GM20000 (cell line): ENCODE data around the gene DIPK2B.

ENCODE experiments used
- DNase-seq: peaks from one replicate; pipeline ENCODE4 v3.0.0; 2012; ENCODE audit warnings: low spot score
- CTCF ChIP-seq: IDR thresholded peaks from 2 replicates; pipeline ENCODE4 v1.5.1; 2012; ENCODE audit warnings: mild to moderate bottlenecking, control low read depth; ENCODE audit errors: extremely low read depth, missing control alignments

DIPK2B gene

DNA sequence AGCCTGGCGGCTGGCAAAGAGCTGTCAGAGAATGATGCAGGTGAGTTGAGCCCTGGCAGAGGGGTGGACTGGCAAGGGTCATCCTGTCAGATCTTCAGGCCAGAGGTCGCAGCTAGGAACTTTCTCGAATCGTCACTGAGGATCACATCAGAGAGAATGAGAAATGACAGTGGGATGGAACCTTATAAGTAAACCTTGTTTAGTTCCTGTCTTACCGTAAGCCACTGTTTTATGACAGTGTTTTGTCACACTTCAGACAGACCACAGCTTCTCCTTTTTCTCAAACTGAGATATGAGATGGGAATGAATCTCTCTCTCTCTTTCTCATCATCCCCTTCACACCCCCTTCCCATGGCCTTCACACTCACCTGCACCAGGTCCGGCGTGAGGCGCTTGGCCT is 9.3 kb downstream of the DIPK2B start:
- no peak for DNase-seq
- TF ChIP-seq CTCF, result no peak

DNA sequence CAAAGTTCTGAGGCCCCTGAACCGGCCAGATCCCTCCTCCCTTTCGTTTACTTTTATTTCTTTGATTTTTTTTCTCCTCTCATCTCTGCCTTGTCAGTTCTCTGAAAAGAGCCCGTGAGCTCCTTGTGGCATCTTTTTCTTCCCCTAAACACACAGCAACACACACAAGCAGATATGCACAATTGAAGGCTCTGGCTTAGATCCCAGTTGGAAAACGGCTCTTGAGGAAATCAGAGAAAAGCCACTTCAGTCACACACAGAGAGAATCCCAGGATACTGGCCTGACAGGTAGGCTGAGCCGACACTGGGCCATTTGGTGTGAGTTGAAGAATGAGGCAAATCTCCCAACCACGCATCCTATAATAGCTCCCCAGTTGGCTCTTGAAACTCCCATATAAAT is 12.9 kb downstream of the DIPK2B start:
- TF ChIP-seq CTCF, result no peak
- DNase-seq, result no peak

GRCh38 chrX:45186643-45187026 is 14.0 kb downstream of the DIPK2B start:
- no peak for TF ChIP-seq CTCF
- DNase-seq, result no peak

DNA sequence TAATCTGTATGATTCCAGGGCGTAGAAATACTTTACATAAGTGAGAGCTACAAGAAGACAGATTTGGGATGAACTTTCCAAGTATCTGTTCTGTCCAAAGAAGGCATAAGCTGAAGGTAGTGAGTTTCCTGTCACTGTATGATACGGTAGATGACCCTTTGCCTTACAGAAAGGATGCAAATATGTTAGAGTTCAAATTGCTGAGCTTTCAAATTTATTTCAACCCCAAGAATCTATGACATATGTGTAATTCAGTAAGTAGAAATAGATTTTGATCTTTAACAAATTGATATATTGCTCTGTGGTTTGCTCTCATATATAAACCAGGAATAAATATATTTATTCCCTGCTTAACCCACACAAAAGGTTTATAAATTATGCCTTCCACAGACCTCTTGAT is 16.5 kb downstream of the DIPK2B start:
- DNase-seq, result no peak
- no peak for TF ChIP-seq CTCF

GRCh38 chrX:45172890-45173289 is 27.8 kb downstream of the DIPK2B start:
- DNase-seq, result no peak
- TF ChIP-seq CTCF, result no peak

GRCh38 chrX:45166781-45167180 is 33.9 kb downstream of the DIPK2B start:
- no peak for TF ChIP-seq CTCF
- DNase-seq, result no peak

- DNase-seq, result no peak
- TF ChIP-seq CTCF, result no peak
Measured at GRCh38 chrX:45165726-45166125, 35.0 kb downstream of the DIPK2B start.
